NCI-H526 treated with DMSO at 0.1 percent for 48 hours (cell line): ENCODE results near the gene FCGR1A.
"Not testable (repeated sequence)": the region's sequence is repeated elsewhere in the genome, so short reads cannot be mapped to it uniquely, and the experiment has no call there.

ENCODE experiments used
- DNase-seq: peaks from one replicate; lab custom pipeline; 2025; lab: John Stamatoyannopoulos, UW

FCGR1A gene

GRCh38 chr1:149832316-149833126, 50.0 kb downstream of the FCGR1A start:
- not testable (repeated sequence) for DNase-seq

GRCh38 chr1:149833144-149833543, 50.6 kb downstream of the FCGR1A start:
- DNase-seq, result not testable (repeated sequence)

- DNase-seq, result not testable (repeated sequence)
Measured at GRCh38 chr1:149841149-149841548, 58.7 kb downstream of the FCGR1A start.
